CD4-positive, alpha-beta T cell treated with Interleukin-21 for 1 hour (primary cell): ENCODE results near the gene ADD2.
A peak's percentile ranks its signal among the peaks of the same experiment; 100 is the strongest.
"Not testable (repeated sequence)": the region's sequence is repeated elsewhere in the genome, so short reads cannot be mapped to it uniquely, and the experiment has no call there.

Source experiments
- DNase-seq: peaks from one replicate; pipeline ENCODE4 v3.0.0-alpha.2; 2020

Gene ADD2

DNA sequence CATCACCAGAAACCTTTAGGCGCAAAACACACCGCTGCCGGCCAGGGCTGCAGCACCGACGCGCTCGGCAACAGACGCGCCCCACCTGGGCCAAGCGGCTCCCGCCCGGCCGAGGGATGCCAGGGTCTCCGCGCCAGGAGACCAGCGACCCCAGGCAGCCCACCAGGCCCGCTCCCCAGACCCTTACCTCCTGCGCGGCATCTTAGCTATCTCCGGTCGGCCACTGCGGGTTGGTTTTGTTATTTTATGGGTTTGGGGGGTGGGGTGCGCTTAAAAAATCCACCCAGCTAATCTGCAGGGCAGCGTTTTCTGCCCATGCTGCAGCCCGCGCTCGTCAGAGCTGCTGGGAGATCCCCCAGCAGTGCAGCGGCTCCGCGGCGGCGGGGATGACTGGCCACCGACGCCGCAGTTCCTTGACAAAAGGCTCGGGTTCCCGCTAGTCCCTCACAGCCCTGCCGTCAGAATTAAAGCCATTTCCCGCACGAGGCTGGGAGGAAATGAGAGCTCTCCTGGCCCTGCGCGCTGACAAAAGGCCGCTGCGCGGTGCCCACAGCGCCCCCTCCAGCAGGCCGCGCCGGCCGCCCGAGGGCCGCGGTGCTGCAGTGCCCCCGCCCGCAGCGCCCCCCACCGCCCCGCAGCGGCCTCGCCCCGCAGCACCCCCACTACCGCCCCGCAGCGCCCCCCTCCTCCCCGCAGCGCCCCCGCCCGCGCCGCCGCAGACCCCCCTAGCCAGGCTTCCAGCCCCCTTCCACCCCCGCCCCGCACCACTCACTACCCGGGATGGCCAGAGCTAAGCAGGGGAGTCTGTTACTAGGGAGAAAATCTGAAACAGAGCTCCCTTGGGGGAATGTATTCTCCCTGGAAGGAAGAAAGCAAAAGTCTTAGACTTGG lies at the start of gene ADD2:
TSS of gene ADD2 (minus strand) at position 502 of the 891 bp plus-strand sequence. CDS start 61,792 bp downstream, outside the sequence.
- peak; percentile 41 for DNase-seq

DNA sequence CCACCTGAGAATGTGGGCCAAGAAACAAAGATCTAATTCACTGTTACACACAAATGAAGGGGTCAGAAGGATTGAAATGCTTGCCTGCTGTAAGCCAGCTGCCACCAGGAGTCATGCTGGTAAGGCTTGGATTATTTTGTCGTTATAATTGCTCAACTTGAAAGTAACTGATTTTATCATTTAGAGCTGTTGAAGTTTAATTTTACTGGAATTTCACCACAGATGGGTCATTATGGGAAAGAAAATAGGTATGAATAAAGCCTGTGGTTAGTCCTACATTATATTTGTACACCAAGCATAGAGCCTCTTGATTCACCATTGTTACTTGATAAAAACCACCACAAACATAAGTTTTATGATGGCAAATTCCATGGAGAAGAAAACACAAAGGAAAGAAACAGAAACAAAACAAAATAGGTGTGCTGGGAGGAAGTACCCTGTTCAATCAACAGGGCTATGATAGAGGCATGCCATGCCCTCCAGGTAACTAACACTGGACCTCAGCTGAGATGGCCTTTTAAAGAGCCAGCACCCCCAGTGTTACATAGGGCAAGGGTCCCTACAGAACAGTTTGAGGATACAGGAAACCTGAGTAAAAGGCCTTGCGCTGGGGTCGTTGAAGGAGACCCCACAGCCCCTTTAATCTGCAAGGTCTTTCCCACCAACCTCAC lies 49.4 kb upstream of the ADD2 start:
- no peak for DNase-seq

DNA sequence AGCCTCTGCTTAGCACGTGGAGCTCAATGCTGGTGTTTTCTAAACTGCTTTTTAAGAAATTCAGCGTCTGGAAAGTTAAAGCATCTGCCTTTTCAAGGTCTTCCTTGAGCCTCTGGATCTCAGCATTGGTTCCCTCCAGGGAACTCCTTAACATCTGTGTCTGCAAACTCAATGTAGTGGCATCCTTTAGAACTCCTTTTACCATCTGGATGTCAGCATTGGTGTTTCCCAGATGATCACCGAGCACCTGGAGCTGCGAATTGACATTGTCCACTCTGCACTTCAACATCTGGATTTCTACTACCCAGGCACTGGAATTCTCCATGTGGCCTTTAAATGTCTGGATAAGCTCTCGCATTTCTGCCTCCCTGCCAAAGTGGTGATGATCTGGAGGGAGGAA lies 48.7 kb upstream of the ADD2 start:
- DNase-seq: no peak

- DNase-seq: no peak
Measured at GRCh38 chr2:70808983-70809958, 41.3 kb upstream of the ADD2 start.

DNA sequence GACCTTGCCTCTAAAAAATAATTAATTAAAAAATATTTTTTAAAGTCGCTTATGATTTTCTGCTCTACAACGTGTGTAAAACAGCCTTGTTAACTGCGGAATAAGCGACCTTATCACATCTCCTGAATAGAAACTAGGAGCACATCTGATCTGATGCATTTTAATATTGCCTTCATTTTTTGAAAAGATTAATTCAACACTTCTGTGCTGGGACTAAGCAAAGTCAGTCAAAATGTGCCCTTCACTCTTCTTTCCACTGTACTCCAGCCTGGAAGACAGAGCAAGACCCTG lies 39.8 kb upstream of the ADD2 start:
- DNase-seq: no peak

- no peak for DNase-seq
Measured at GRCh38 chr2:70807102-70807827, 39.3 kb upstream of the ADD2 start.

DNA sequence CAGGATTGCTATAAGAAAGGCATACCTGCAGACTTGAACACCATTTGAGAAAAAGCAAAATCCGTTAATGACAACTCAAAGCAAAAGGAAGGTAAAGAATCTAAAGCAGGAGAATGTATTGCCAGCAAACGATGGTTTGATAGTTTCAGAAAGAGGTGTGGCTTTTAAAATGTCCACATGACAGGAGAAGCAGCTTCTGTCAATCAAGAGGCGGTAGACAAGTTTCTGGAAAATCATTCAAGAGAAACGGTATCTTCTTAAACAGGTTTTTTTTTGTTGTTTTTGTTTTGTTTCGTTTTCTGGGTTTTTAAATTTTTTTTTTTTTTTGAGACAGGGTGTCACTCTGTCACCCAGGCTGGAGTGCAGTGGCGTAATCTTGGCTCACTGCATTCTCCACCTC lies 38.6 kb upstream of the ADD2 start:
- DNase-seq: no peak

GRCh38 chr2:70806013-70806412 lies 38.0 kb upstream of the ADD2 start:
- no peak for DNase-seq

DNA sequence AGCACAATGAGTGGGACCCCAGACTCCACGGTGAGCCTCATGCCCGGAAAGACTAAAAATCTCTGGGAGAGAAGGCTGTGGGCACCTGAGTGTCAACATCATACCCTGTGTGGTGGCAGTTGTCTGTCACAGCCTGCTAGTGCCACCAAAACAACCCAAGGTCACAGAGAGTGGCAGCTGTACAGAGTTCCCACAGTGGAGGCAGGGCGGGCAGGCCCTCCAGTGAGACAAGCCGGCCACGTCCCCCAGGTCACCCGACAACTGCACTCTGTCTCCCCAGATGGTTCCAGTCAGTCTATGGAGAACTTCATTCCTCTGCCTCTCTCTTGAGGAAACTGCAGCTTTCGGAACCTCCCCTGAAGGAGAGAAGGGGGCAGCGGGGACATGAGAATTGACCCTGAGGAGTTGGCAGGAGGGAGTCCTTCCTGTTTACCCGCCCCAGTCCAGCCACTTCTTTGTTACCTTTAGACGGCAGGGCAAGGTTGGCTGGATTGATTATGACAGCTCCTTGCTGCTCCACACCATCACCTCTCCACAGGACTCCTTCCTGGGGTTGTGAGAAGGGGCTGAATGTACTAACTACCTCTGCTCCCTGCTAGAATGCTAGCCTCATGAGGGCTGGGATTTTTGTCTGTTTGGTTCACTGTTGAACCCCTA lies 33.7 kb upstream of the ADD2 start:
- DNase-seq: no peak

DNA sequence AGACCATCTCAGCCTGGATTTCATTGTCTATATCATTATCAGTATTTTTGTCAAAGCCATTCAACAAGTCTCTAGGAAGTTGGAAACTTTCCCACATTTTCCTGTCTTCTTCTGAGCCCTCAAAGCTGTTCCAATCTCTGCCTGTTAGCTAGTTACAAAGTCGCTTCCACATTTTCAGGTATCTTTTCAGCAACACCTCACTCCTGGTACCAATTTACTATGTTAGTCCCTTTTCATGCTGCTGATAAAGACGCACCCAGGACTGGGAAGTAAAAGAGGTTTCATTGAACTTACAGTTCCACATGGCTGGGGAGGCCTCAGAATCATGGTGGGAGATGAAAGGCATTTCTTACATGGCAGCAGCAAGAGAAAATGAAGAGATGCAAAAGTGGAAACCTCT lies 31.7 kb upstream of the ADD2 start:
- DNase-seq: no peak

DNA sequence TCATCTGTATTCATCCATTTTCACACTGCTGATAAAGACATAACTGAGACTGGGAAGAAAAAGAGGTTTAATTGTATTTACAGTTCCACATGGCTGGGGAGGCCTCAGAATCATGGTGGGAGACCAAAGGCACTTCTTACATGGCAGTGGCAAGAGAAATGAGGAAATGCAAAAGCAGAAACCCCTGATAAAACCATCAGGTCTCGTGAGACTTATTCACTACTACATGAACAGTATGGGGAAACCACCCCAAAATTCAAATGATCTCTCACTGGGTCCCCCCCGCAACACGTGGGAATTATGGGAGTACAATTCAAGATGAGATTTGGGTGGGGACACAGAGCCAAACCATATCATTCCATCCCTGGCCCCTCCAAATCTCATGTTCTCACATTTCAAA lies 30.0 kb upstream of the ADD2 start:
- not testable (repeated sequence) for DNase-seq

- DNase-seq: no peak
Measured at GRCh38 chr2:70797506-70797905, 29.5 kb upstream of the ADD2 start.

DNA sequence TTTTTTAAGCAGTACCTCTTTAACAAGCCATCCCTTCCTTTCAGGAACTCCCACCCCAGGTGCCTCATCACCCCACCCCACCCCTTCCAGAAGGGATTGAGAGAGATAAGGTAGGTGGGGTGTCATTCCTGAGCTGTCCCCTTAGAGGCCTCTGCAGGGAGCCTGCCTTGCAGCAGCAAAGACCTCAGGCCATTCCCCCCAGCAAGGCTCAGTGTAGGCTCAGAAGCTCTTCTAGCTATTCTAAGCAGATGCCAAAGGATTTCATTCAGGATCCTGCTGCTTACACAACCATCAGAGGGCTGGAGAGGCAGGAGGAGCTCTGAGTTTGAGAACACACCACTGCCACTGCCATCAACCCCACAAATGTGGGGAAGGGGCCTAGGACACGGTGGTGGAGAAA lies 28.3 kb upstream of the ADD2 start:
- no peak for DNase-seq

DNA sequence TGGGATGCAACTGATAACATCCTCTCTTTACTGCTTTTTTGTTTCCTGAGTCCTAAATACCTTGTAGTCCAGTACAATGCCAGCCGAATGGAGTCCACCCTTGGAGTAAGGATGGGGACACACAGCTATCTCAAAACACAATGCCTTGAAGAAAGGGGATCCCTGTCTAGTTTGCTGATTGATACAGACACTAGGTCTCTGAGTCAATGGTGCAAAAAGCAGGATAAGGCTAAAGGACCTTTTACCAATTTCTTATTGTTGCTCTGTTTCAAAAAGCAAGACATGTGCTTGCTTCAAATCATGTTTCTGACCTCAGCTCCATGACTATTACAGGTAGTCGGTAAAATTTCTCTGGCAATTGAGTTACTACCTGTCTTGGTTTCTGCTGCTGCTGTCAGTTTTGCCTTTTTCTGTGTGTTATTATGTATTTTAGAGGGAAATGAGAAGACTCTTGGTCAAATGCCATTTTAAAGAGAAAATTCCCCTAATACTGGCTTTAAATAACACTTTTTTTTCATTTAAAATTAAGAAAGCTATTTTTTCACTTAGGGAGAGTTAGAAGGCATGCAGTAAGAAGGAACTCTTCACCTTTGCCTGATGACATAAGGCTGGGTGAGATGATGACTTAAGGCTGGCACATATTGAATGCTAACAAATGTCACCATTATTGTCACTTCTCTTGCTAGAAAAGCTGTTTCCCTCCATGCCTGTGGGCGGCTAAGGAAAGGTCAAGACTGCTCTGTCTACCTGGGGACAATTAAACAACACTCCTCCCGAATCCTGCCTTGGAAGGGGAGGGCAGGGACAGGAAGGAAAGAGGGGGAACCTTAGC lies 27.4 kb upstream of the ADD2 start:
- DNase-seq: no peak

DNA sequence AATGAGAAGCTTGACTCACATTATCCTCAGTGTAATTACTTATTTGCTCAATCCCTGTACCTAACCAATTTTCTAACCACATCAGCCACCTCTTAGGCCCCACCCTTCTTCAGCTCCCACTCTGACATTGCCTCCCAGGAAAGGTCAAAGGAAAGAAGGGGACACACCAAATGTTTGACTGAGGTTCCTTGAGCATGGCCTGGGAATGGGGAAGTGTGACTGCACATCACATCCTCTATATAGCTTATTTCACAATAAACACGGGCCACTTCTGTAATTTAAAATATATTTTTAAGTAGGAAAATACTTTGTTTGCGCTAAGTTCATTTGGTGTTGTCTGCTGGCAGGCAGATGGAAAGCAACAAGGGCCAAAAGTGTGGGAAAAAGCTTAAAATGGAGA lies 25.4 kb upstream of the ADD2 start:
- DNase-seq: peak; percentile 7

GRCh38 chr2:70790136-70790828 lies 22.3 kb upstream of the ADD2 start, which contains the start of gene FIGLA:
FIGLA (minus strand) TSS chr2:70790643; CDS start chr2:70790638, 5 bp downstream.
- no peak for DNase-seq

GRCh38 chr2:70789304-70790135 lies 21.5 kb upstream of the ADD2 start:
- peak; percentile 63 for DNase-seq

DNA sequence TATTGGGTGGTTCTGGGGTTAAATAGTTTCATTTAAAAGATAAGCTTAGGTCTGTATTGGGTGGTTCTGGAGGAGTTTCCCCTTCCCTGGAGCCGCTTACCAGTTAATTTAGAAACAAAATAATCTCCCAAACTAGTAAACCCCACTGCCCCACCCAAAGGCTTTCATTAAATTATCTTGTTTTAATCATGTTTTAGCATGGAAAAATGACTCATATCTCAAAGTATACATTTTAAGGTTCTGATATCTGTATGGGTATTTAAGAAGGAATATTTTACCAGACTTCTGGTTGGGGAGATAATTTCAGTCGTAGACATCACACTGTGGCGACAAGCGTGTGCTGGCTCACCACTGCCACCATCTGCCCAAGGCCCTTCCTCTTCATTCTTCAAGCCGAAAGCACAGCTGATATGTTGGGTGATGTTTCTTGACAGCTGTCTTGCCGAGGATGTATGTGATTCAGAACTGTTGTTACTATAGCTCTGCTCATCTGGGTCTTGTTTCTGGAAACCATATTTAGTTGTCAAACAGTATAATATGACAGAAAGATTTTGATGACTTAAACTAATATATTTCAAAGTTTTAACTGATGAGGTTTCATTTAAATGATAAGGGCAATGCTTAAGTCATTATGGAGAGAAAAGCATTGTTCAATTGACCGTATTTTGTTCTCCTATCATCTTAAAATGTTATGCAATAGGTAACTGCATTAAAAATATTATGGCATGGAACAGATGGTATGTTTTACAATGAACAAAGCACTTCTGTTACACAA lies 17.3 kb upstream of the ADD2 start:
- DNase-seq: peak; percentile 23

GRCh38 chr2:70784320-70784719 lies 16.3 kb upstream of the ADD2 start:
- DNase-seq: no peak
